Measurements from ENCODE around the gene ZBTB20. TPM values are rescaled to one million over a fixed set of nuclear protein-coding genes. Genes with fewer than 3 reads are reported as not detected.

ZBTB20 gene
- total RNA-seq, 1 donor from 2014 or later = 62.0 TPM

DNA sequence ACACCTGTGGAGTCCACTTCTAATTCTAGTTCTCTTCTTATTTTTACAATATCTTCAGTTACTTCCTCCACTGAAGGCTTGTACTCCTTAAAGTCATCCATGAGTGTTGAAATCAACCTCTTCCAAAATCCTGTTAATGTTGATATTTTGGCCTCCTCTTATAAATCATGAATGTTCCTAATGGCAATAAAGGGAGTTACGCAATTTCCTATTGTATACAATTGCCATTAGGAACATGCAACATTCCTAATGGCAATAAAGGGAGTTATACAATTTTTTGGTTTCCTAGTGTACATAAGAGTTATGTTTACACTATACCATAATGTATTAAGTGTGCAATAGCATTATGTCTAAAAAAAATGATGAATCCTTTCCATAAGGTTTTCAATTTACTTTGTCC is 862.4 kb downstream of the ZBTB20 start:
- H3K4me1 ChIP-seq = no peaks in the 10 kb centered on the region
- no peaks in the 10 kb centered on the region for H3K9me3 ChIP-seq (replicated peaks)
- H3K27me3 ChIP-seq (ENCODE audit: low read depth) = no peaks in the 10 kb centered on the region
- intact Hi-C loops (cut with micrococcal nuclease) = no loop called here
- no peak overlapping the region for H3K27ac ChIP-seq (replicated peaks)
- no peak for TF ChIP-seq CTCF (IDR thresholded peaks at IDR 0.05; ENCODE audit: borderline replicate concordance)
- H3K4me3 ChIP-seq = no peak overlapping the region
- no peaks in the 10 kb centered on the region for H3K36me3 ChIP-seq
- no peak for DNase-seq

Small RNAs within 50 kb of the gene (microRNA-seq; reads per million reads assigned to microRNA genes)
- 2.5 reads per million for gene MIR4796
